ENCODE results near the gene ALKBH4. TPM values are rescaled to one million over a fixed set of nuclear protein-coding genes. Genes with fewer than 3 reads are reported as not detected.

The ALKBH4 gene
- total RNA-seq, 1 donor from 2014 or later, result 8.3 TPM

DNA sequence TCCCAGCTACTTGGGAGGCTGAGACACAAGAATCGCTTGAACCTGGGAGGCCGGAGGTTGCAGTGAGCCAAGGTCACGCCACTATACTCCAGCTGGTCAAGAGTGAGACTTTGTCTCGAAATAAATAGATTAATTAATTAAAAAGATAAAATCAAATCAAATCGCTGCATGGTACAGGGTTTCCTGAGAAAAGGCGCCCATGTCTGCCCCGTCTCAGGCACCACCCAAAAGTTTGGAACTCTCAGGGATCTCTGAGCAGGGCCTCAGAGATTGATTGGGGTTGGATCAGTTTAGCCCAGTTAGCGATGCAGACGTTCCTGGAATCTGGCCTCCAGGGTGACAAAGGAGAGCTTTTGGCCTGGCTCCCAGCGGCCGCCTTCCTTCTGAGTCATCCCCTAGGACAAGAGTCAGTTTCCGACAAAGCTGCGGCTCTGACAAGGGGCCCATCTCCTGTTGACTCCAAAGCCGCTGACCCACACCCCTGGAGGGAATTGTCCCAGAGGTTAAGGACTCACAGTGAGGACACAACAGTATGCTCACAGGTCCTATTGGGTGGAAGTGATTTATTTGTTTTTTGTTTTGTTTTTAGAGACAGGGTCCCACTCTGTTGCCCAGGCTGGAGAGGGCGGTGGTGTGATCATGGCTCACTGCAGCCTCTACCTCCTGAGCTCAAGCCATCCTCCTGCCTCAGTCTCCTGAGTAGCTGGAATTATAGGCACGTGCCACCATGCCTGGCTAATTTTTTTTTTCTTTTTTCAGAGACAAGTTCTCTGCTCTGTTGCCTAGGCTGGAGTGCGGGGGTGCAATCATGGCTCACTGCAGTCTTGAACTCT, 24.5 kb downstream of the ALKBH4 start:
- peaks cover 0 to 4% of the 10 kb centered on the region in 2 donors for H3K36me3 ChIP-seq
- H3K27ac ChIP-seq, result no peak overlapping the region
- no peak for DNase-seq (ENCODE audit: extremely low spot score in 2 of 2)
- no peaks in the 10 kb centered on the region for H3K27me3 ChIP-seq
- TF ChIP-seq POLR2A (IDR thresholded peaks at IDR 0.05) (no peak), POLR2AphosphoS5 (IDR thresholded peaks at IDR 0.05; ENCODE audit: insufficient read depth in 1 of 2, low read depth in 1 of 2) (no peak)
- TF ChIP-seq, protein P1, sequence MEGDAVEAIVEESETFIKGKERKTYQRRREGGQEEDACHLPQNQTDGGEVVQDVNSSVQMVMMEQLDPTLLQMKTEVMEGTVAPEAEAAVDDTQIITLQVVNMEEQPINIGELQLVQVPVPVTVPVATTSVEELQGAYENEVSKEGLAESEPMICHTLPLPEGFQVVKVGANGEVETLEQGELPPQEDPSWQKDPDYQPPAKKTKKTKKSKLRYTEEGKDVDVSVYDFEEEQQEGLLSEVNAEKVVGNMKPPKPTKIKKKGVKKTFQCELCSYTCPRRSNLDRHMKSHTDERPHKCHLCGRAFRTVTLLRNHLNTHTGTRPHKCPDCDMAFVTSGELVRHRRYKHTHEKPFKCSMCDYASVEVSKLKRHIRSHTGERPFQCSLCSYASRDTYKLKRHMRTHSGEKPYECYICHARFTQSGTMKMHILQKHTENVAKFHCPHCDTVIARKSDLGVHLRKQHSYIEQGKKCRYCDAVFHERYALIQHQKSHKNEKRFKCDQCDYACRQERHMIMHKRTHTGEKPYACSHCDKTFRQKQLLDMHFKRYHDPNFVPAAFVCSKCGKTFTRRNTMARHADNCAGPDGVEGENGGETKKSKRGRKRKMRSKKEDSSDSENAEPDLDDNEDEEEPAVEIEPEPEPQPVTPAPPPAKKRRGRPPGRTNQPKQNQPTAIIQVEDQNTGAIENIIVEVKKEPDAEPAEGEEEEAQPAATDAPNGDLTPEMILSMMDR (IDR thresholded peaks at IDR 0.05), result no peak
- no peak overlapping the region for H3K4me3 ChIP-seq
- intact Hi-C loops (cut with DNase I), result no loop called here
- no peaks in the 10 kb centered on the region for H3K9me3 ChIP-seq
- peaks cover 8% of the 10 kb centered on the region for H3K4me1 ChIP-seq

DNA sequence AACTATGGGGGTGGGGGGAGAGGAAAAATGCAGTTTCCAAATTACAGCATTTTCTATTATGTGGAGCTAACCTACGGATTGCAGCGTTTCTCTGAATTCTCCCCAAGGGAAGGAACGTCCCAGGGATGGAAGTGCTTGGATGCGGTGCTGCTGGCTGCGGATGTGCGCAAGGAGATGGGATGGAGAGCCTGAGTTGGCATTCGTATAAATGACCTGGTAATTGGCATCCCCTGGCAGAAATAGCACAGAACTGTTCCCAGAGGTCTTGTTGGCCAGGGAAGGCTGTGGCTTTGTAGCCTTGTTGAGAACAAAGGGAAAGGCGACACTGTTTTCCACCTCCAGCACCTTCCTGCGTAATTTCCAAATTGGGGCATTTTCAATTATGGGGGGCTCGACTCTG, 28.5 kb downstream of the ALKBH4 start:
- Histone ChIP-seq H3K4me3 (no peak overlapping the region), H3K9me3 (no peaks in the 10 kb centered on the region), H3K4me1 (peaks cover 42% of the 10 kb centered on the region), H3K27ac (no peak overlapping the region), H3K36me3 (no peaks in the 10 kb centered on the region), H3K27me3 (no peaks in the 10 kb centered on the region)
- intact Hi-C loops (cut with DNase I), result no loop called here
- TF ChIP-seq, protein P1 (IDR thresholded peaks at IDR 0.05), result no peak
- no peak for TF ChIP-seq POLR2AphosphoS5 (IDR thresholded peaks at IDR 0.05; ENCODE audit: insufficient read depth in 1 of 2, low read depth in 1 of 2)
- TF ChIP-seq POLR2A (IDR thresholded peaks at IDR 0.05), result no peak
- DNase-seq (ENCODE audit: extremely low spot score in 2 of 2), result no peak

DNA sequence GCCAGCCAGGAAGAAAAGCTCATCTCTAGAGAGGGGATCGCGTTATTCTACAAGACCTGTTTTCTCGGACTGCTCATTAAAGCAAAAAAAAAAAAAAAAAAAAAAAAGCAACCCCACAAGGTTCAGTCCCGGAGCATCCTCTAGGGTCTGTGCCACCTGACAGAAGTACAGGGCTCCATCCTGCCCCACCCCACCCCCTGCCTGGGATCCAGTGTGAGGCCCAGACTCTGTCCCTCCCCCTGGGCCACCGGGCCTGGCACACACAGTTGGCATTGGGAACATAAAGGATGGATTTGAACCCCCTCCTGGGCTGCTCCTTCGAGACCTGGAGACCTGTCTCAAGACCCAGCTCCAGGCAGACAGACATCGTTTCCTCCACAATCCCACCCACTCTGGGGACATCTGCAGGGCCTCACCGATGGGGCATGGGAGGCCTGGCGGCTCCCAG, 30.6 kb downstream of the ALKBH4 start:
- peak overlapping the region; percentile 86 to 88 for H3K4me3 ChIP-seq
- H3K36me3 ChIP-seq, result no peaks in the 10 kb centered on the region
- H3K4me1 ChIP-seq, result peaks cover 47% of the 10 kb centered on the region
- DNase-seq (ENCODE audit: extremely low spot score in 2 of 2), result no peak
- H3K27me3 ChIP-seq, result no peaks in the 10 kb centered on the region
- intact Hi-C loops (cut with DNase I), result no loop called here
- no peaks in the 10 kb centered on the region for H3K9me3 ChIP-seq
- H3K27ac ChIP-seq, result peak overlapping the region; percentile 57
- TF ChIP-seq, protein P1 (IDR thresholded peaks at IDR 0.05), result no peak
- no peak for TF ChIP-seq POLR2AphosphoS5 (IDR thresholded peaks at IDR 0.05; ENCODE audit: insufficient read depth in 1 of 2, low read depth in 1 of 2)
- no peak for TF ChIP-seq POLR2A (IDR thresholded peaks at IDR 0.05)

DNA sequence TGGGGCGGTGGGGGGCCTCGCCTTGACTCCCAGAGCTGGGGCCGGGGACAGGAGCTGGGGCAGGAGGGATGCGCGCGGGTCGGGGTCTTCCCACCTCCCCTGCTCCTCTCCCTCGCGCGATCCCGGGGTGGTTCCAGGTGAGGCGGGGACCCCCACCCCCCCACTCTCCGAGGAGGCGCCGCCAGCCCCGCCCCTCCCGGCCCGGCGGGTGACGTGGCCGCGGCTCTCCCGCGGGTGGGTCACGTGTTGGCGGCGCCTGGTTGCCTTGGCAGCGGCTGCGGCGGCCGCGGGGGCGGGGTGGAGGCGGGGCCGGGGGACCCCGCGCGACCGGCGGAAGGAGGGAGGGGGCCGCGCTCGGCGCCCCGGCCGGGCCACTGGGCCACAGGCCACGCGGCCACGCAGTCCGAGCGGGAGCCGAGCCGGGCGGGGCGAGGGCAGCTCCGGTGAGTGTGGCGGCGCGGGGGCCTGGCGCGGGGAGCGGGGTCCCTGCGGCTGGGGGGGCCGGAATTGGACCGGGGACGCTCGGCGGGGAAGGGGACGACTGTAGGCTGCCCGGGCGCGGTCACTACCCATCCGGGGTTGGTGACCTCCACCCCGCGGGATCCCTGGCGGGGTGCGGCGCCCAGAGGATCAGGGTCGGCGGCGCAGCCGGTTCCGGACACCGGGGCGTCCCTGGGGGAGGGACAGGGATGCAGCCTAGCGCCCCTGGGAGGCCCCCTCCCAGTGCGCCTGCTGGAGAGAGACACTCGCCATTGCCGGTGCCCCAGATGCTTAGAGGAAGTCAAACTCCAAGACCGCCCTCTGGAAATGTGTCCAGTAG, 31.2 kb downstream of the ALKBH4 start, which contains the start of gene ORAI2:
ORAI2 (plus strand) TSS at position 357 of the 820 bp plus-strand sequence. CDS start 5,382 bp downstream, outside the sequence.
- peak within 1 kb of the TSS; percentile 84 for H3K27ac ChIP-seq
- H3K36me3 ChIP-seq, result no peaks in the 10 kb centered on the region
- no peak for DNase-seq (ENCODE audit: extremely low spot score in 2 of 2)
- no peaks in the 10 kb centered on the region for H3K27me3 ChIP-seq
- intact Hi-C loops (cut with DNase I), result no loop called here
- TF ChIP-seq POLR2A (IDR thresholded peaks at IDR 0.05) (no peak), POLR2AphosphoS5 (IDR thresholded peaks at IDR 0.05; ENCODE audit: insufficient read depth in 1 of 2, low read depth in 1 of 2) (no peak)
- TF ChIP-seq, protein P1 (IDR thresholded peaks at IDR 0.05), result no peak
- peaks cover 47% of the 10 kb centered on the region for H3K4me1 ChIP-seq
- H3K9me3 ChIP-seq, result no peaks in the 10 kb centered on the region
- peak within 1 kb of the TSS; percentile 86 to 88 for H3K4me3 ChIP-seq
